GM10266 (cell line): Measurements from ENCODE around the gene SLC26A4.
"Not testable (repeated sequence)": the region's sequence is repeated elsewhere in the genome, so short reads cannot be mapped to it uniquely, and the experiment has no call there.

Experiments
- DNase-seq: peaks from one replicate; pipeline ENCODE4 v3.0.0; 2012; ENCODE audit errors: extremely low spot score
- TF ChIP-seq, protein P1 (sequence below): IDR thresholded peaks from 2 replicates; pipeline ENCODE4 v1.5.1; 2012; ENCODE audit warnings: mild to moderate bottlenecking, low read depth; ENCODE audit not compliant: control insufficient read depth, insufficient read depth; ENCODE audit errors: missing control alignments

The SLC26A4 gene

DNA sequence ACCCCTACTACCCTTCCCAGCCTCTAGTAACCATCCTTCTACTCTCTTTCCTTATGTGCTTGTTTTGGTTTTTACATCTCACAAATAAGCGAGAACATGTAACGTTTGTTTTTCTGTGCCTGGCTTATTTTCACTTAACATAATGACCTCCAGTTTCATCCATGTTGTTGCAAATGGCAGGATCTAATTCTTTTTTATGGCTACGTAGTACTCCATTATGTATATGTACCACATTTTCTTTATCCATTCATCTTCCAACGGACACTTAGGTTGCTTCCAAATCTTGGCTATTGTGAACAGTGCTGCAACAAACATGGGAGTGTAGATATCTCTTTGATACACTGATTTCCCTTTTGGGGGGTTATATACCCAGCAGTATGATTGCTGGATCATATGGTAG lies 33.6 kb upstream of the SLC26A4 start:
- DNase-seq: no peak
- TF ChIP-seq, protein P1, sequence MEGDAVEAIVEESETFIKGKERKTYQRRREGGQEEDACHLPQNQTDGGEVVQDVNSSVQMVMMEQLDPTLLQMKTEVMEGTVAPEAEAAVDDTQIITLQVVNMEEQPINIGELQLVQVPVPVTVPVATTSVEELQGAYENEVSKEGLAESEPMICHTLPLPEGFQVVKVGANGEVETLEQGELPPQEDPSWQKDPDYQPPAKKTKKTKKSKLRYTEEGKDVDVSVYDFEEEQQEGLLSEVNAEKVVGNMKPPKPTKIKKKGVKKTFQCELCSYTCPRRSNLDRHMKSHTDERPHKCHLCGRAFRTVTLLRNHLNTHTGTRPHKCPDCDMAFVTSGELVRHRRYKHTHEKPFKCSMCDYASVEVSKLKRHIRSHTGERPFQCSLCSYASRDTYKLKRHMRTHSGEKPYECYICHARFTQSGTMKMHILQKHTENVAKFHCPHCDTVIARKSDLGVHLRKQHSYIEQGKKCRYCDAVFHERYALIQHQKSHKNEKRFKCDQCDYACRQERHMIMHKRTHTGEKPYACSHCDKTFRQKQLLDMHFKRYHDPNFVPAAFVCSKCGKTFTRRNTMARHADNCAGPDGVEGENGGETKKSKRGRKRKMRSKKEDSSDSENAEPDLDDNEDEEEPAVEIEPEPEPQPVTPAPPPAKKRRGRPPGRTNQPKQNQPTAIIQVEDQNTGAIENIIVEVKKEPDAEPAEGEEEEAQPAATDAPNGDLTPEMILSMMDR: no peak

DNA sequence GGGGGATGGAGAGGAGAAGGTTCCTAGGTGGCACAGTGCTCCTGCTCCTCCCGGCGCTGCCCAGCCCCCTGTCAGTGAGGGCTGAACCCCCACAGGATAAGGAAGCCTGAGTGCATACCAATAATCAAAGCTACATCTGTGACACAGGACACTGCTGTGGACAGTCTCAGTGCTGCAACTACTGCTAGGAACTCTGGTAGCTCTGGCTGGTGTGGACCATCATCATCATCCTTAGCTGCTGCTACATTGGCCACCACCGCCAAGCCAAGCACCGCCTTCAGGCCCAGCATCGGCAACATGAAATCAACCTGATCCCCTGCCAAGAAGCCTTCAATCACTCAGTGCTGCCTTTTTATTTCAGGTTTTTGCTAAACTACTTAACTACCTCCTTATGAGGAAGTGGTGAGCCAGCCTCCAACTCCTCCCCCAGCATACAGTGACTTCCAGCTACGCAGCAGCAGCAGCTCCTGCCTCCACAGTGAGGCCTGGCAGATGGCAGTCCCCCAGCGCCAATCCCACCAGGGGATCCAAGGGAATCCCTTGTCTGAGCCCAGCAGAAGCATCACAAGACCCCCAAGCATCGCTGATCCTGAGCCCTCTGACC lies 32.1 kb upstream of the SLC26A4 start:
- no peak for DNase-seq
- TF ChIP-seq, protein P1: no peak

DNA sequence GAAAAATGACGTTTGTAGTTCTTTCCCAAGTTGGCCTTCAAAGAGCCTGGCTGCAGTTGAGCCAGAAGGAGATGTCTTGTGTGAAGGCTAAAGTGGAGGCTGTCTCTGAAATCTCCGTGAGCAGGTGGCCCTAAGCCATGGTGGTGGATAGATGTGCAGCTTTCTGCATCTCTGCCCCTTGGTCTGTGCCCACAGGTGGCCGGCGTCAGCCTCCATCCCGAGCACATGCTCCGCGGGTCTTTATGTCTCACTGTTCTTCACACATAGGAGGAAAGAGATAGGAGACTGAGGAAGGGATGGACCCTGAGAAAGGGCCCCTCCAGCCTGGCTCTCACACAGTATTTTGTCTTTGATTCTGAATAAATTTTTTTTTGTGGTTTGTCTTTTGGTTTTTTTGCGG lies 30.3 kb upstream of the SLC26A4 start:
- TF ChIP-seq, protein P1: no peak

DNA sequence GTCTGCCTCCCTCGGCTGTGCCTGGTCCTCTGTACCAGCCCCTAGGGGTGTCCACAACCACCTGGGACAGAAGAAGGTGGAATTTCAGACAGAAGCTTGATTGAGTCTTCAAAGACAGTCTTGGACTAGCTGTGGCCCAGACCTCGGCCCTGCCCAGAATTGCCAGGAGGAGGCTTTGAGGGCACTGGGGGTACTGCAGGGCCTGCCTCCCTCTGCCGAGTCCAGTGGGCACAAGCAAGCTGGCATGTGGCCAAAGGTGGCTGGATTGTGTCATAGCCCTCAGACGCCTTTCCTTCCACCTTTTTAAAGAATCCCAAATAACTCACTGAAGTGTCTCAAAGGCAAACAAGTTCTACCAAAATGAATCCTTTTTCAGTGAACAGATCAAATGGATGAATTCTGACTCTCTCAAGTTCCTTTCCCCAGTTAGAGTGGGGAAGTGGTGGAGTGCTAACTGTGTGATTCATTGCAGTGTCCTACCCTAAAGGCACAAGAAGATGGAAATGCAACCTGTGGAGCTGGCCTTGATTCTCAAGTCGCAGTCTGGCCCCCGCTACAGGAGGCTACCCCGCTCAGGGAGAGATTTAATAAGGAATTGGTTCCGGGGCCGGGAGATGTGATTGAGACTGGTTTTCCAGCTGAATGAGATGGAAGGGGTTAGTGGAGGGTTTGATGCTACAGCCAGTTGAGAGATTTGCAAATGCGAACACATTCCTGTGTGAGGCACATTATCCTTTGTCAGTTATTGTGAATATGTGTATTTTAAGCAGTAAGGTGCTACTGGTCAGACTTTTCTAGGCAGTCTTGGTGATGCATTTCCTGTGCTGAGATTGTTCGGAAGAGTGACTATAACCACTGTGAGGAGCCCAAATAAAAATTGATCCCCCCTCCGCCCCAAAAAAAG lies 28.8 kb upstream of the SLC26A4 start:
- TF ChIP-seq, protein P1: no peak
- DNase-seq: no peak

More for the DNA sequence above, 30.3 kb upstream of the SLC26A4 start:
- DNase-seq: no peak

DNA sequence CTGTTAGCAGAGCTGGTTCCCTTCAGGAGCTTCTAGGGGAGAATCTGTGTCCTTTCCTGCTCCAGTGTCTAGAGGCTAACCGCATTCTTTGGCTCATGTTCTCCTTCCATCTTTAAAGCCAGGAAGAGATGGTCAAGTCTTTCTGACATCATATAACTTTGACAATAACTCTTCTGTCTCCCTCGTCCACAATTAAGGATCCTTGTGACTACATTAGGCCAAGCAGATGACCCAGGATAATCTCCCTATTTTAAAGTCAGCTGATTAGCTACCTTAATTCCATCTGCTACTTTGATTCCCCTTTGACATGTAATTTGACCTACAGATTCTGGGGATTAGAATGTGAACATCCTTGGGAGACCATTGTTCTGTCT lies 28.1 kb upstream of the SLC26A4 start:
- TF ChIP-seq, protein P1: no peak
- no peak for DNase-seq

DNA sequence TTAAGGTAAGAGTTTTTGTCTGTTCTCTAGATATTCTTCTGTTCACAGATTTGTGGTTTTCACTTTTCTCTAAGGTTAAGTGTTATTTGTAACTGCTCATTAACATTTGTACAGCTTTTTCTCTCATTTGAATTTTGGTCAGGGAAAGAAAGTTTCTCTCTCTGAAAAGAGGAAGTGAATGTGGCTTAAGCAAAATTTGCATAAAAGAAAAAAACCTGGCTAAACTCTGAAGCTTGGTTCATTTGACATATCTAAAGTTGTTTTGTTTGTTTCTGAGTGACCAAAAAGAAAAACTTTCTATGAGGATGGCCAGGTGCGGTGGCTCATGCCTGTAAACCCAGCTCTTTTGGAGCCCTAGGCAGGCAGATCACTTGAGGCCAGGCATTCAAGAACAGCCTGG lies 22.0 kb upstream of the SLC26A4 start:
- TF ChIP-seq, protein P1: no peak

DNA sequence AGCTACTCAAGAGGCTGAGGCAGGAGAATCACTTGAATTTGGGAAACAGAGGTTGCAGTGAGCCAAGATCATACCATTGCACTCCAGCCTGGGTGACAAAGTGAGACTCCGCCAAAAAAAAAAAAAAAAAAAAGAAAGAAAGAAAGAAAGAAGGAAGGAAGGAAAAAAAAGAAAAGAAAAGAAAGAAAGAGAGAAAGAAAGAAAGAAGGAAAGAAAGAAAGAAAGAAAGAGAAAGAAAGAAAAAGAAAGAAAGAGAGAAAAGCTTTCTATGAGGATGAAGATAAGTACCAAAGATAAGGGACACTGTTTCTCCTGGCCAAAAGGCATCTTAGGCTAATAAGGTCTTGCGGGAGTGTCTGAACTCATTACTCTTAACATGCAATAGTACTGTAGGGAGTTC lies 21.6 kb upstream of the SLC26A4 start:
- not testable (repeated sequence) for DNase-seq

More for the DNA sequence above, 22.0 kb upstream of the SLC26A4 start:
- DNase-seq: peak; percentile 54
